ENCODE data around the gene SCGB1D1.

DNA sequence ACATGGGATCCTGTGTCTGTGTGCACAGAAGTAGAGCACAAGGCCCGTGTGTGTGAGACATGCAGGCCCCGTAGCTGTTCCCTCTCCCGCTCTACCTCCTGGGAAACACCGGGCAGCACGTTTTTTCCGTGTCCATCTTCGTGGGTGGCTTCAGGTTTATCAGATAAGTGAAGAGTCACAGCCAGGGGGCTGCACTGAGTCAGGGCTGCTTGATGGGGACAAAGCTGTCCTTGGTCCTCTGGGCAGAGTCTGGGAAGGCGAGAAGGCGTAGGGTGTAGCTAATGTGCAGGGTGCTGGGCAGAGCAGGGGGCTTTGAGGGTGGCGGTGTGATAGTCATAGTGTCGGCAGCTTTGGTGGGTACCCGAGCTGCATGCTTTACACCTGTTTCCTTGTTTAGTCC is 42.5 kb upstream of the SCGB1D1 start:
- TF ChIP-seq POLR2A (IDR thresholded peaks at IDR 0.05; ENCODE audit: low read depth) (no peak), POLR2AphosphoS5 (IDR thresholded peaks at IDR 0.05) (no peak)
- TF ChIP-seq, protein P1, sequence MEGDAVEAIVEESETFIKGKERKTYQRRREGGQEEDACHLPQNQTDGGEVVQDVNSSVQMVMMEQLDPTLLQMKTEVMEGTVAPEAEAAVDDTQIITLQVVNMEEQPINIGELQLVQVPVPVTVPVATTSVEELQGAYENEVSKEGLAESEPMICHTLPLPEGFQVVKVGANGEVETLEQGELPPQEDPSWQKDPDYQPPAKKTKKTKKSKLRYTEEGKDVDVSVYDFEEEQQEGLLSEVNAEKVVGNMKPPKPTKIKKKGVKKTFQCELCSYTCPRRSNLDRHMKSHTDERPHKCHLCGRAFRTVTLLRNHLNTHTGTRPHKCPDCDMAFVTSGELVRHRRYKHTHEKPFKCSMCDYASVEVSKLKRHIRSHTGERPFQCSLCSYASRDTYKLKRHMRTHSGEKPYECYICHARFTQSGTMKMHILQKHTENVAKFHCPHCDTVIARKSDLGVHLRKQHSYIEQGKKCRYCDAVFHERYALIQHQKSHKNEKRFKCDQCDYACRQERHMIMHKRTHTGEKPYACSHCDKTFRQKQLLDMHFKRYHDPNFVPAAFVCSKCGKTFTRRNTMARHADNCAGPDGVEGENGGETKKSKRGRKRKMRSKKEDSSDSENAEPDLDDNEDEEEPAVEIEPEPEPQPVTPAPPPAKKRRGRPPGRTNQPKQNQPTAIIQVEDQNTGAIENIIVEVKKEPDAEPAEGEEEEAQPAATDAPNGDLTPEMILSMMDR (IDR thresholded peaks at IDR 0.05), result no peak
